ENCODE results near the gene ZBTB20. TPM values are rescaled to one million over a fixed set of nuclear protein-coding genes. Genes with fewer than 3 reads are reported as not detected.
"Not testable (repeated sequence)": the region's sequence is repeated elsewhere in the genome, so short reads cannot be mapped to it uniquely, and the experiment has no call there.

ZBTB20 gene
- total RNA-seq, 2 donors from 2014 or later: 111 to 189 TPM

- H3K9me3 ChIP-seq: no peaks in the 10 kb centered on the region
- H3K4me1 ChIP-seq (replicated peaks): no peaks in the 10 kb centered on the region
- no peak overlapping the region for H3K4me3 ChIP-seq
- no peaks in the 10 kb centered on the region for H3K27me3 ChIP-seq (replicated peaks; ENCODE audit: insufficient read depth)
- intact Hi-C loops (cut with DNase I): loop anchor here (10.0 kb wide), 1 partner anchor 342 kb away; no protein-coding TSS in a partner anchor
- H3K36me3 ChIP-seq: no peaks in the 10 kb centered on the region
- no peak overlapping the region for H3K27ac ChIP-seq
- TF ChIP-seq, protein P1, sequence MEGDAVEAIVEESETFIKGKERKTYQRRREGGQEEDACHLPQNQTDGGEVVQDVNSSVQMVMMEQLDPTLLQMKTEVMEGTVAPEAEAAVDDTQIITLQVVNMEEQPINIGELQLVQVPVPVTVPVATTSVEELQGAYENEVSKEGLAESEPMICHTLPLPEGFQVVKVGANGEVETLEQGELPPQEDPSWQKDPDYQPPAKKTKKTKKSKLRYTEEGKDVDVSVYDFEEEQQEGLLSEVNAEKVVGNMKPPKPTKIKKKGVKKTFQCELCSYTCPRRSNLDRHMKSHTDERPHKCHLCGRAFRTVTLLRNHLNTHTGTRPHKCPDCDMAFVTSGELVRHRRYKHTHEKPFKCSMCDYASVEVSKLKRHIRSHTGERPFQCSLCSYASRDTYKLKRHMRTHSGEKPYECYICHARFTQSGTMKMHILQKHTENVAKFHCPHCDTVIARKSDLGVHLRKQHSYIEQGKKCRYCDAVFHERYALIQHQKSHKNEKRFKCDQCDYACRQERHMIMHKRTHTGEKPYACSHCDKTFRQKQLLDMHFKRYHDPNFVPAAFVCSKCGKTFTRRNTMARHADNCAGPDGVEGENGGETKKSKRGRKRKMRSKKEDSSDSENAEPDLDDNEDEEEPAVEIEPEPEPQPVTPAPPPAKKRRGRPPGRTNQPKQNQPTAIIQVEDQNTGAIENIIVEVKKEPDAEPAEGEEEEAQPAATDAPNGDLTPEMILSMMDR (IDR thresholded peaks at IDR 0.05): no peak
- TF ChIP-seq POLR2A (IDR thresholded peaks at IDR 0.05) (no peak), POLR2AphosphoS5 (IDR thresholded peaks at IDR 0.05) (no peak)
- DNase-seq (ENCODE audit: low spot score): no peak
These were observed 324.0 kb downstream of the ZBTB20 start for GRCh38 chr3:114823061-114823460.

DNA sequence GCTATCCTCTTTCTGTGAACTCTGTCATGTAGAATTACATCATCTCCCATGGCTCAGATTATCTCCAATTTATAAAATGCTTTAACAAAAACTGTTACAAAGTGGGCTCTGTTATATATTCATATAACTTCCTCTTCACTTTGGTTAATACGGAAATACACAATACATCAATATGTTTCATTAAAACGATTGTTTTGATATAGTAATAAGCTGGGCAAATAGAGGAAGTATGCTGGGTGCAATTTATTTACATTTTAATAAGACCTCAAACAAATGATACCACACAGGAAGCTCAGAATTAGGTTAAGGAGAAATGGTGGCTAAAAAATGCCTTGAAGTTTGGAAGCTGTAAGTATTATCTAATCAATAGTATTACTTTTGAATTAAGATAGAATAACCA, 331.0 kb downstream of the ZBTB20 start:
- Histone ChIP-seq H3K27me3 (replicated peaks; ENCODE audit: insufficient read depth) (no peaks in the 10 kb centered on the region), H3K4me1 (replicated peaks) (no peaks in the 10 kb centered on the region), H3K36me3 (no peaks in the 10 kb centered on the region), H3K27ac (no peak overlapping the region), H3K4me3 (no peak overlapping the region), H3K9me3 (no peaks in the 10 kb centered on the region)
- WGBS: 65% methylated on average over 2 of the region's 2 CpGs
- DNase-seq (ENCODE audit: low spot score): no peak
- TF ChIP-seq, protein P1 (IDR thresholded peaks at IDR 0.05): no peak
- no peak for TF ChIP-seq POLR2AphosphoS5 (IDR thresholded peaks at IDR 0.05)
- no peak for TF ChIP-seq POLR2A (IDR thresholded peaks at IDR 0.05)
- intact Hi-C loops (cut with DNase I): no loop called here

DNA sequence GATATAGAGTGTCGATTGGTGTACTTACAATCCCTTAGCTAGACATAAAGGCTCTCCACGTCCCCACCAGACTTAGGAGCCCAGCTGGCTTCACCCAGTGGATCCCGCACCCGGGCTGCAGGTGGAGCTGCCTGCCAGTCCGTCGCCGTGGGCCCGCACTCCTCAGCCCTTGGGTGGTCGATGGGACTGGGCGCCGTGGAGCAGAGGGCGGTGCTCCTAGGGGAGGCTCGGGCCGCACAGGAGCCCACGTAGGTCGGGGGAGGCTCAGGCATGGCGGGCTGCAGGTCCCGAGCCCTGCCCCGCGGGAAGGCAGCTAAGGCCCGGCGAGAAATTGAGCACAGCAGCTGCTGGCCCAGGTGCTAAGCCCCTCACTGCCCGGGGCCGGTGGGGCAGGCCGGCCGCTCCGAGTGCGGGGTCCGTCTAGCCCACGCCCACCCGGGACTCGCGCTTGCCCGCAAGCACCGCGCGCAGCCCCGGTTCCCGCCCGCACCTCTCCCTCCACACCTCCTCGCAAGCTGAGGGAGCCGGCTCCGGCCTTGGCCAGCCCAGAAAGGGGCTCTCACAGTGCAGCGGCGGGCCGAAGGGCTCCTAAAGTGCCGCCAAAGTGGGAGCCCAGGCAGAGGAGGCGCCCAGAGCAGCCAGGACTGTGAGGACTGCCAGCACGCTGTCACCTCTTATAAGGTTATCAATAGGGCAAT, 334.4 kb downstream of the ZBTB20 start:
- H3K36me3 ChIP-seq; intact Hi-C loops (cut with DNase I); H3K4me3 ChIP-seq; H3K4me1 ChIP-seq (replicated peaks); H3K27ac ChIP-seq; DNase-seq (ENCODE audit: low spot score); H3K27me3 ChIP-seq (replicated peaks; ENCODE audit: insufficient read depth); H3K9me3 ChIP-seq: not testable (repeated sequence)
- 95% methylated on average over 11 of the region's 49 CpGs for WGBS

DNA sequence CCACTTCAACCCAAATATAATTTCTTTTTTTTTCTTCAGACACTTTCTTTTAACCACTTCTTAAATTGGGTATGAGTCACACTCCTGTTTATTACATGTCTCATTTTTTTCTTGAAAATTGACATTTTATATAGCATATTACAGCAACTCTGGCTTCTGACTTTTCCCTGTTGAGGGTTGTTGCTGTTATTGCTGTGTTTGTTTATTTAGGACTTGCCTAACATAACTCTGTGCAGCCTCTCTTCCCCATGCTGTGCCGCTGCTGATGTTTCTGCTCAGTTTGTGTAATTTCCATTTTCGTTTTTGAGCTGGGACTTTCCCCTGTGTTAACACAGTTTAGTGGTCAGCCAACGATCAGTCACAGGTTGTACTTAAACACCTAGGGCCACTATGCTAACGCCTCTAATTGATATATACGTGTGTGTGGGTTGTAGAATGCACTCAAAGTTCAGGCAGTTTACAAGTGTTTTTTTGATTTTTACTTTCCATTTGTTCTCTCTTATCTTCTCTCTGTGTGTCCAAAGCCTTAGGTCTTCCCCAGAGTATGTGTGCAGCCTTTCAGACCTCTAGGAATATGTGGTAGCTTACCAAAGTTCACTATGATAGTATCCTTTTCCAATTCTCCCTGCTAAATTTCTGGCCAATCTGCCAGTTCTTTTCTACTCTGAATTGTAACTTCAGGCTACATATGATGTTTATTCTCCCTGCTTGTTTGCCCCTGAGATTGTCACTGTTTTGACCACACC, 337.2 kb downstream of the ZBTB20 start:
- no peak for TF ChIP-seq POLR2AphosphoS5 (IDR thresholded peaks at IDR 0.05)
- TF ChIP-seq, protein P1 (IDR thresholded peaks at IDR 0.05): no peak
- TF ChIP-seq POLR2A (IDR thresholded peaks at IDR 0.05): no peak
- Histone ChIP-seq H3K4me1 (replicated peaks) (no peaks in the 10 kb centered on the region), H3K4me3 (no peak overlapping the region), H3K36me3 (no peaks in the 10 kb centered on the region), H3K27ac (no peak overlapping the region), H3K27me3 (replicated peaks; ENCODE audit: insufficient read depth) (no peaks in the 10 kb centered on the region), H3K9me3 (no peaks in the 10 kb centered on the region)
- DNase-seq (ENCODE audit: low spot score): no peak
- intact Hi-C loops (cut with DNase I): no loop called here
- 64% methylated on average over 5 of the region's 5 CpGs for WGBS

DNA sequence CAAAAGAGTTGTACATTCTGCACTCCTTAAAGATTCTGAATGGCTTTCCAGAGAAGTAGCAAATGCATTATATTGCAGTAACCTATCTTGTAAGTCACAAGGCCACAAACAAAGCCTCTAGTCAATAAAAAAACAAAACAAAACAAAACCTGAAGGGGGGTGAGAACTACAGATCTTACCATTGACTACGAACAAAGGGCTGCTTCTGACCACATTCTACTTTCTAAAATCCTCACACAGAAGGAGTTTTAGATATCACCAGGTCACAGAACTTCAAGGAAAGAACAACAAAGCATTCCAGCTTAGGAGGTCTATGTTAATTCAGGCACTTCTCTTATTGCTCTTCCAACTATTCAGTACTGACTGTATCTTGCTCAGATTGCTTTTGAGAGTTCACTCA, 343.0 kb downstream of the ZBTB20 start:
- intact Hi-C loops (cut with DNase I): no loop called here
- H3K36me3 ChIP-seq: no peaks in the 10 kb centered on the region
- TF ChIP-seq POLR2AphosphoS5 (IDR thresholded peaks at IDR 0.05) (no peak), POLR2A (IDR thresholded peaks at IDR 0.05) (no peak)
- TF ChIP-seq, protein P1 (IDR thresholded peaks at IDR 0.05): no peak
- H3K4me3 ChIP-seq: no peak overlapping the region
- no peaks in the 10 kb centered on the region for H3K27me3 ChIP-seq (replicated peaks; ENCODE audit: insufficient read depth)
- no peak for DNase-seq (ENCODE audit: low spot score)
- 72% methylated on average over 1 of the region's 1 CpG for WGBS
- no peaks in the 10 kb centered on the region for H3K4me1 ChIP-seq (replicated peaks)
- H3K9me3 ChIP-seq: no peaks in the 10 kb centered on the region
- H3K27ac ChIP-seq: no peak overlapping the region
